ENCODE measurements around the gene ARL4D.
"Not testable (repeated sequence)": the region's sequence is repeated elsewhere in the genome, so short reads cannot be mapped to it uniquely, and the experiment has no call there.

Gene ARL4D

GRCh38 chr17:43399839-43400328, 1.1 kb downstream of the ARL4D start:
- no peak for DNase-seq

- DNase-seq: no peak
These were observed 2.3 kb downstream of the ARL4D start for GRCh38 chr17:43400943-43401717.

- DNase-seq: no peak
These were observed 3.3 kb downstream of the ARL4D start for GRCh38 chr17:43402078-43402477.

GRCh38 chr17:43402567-43402966, 3.8 kb downstream of the ARL4D start:
- DNase-seq: no peak

- DNase-seq: no peak
These were observed 5.1 kb downstream of the ARL4D start for GRCh38 chr17:43403846-43404245.

- DNase-seq: no peak
These were observed 7.1 kb downstream of the ARL4D start for GRCh38 chr17:43405861-43406260.

GRCh38 chr17:43406676-43407645, 8.2 kb downstream of the ARL4D start:
- no peak for DNase-seq

GRCh38 chr17:43409131-43409530, 10.3 kb downstream of the ARL4D start:
- no peak for DNase-seq

GRCh38 chr17:43410557-43411368, 12.0 kb downstream of the ARL4D start:
- no peak for DNase-seq

GRCh38 chr17:43411369-43411677, 12.5 kb downstream of the ARL4D start:
- no peak for DNase-seq

- no peak for DNase-seq
These were observed 13.0 kb downstream of the ARL4D start for GRCh38 chr17:43411749-43412148.

- no peak for DNase-seq
These were observed 13.4 kb downstream of the ARL4D start for GRCh38 chr17:43412166-43412565.

GRCh38 chr17:43416998-43417890, 18.5 kb downstream of the ARL4D start:
- DNase-seq: no peak

- no peak for DNase-seq
These were observed 19.9 kb downstream of the ARL4D start for GRCh38 chr17:43418441-43419374.

- not testable (repeated sequence) for DNase-seq
These were observed 20.6 kb downstream of the ARL4D start for GRCh38 chr17:43419375-43419882.

GRCh38 chr17:43423777-43424455, 25.1 kb downstream of the ARL4D start:
- no peak for DNase-seq

- DNase-seq: no peak
These were observed 28.7 kb downstream of the ARL4D start for GRCh38 chr17:43427362-43428043.

- no peak for DNase-seq
These were observed 29.7 kb downstream of the ARL4D start for GRCh38 chr17:43428524-43428923.
